HG03108 (cell line): ENCODE data around the gene ARSB.
"Not testable (repeated sequence)": the region's sequence is repeated elsewhere in the genome, so short reads cannot be mapped to it uniquely, and the experiment has no call there.

ENCODE experiments used
- ATAC-seq: cut with Tn5 transposase; IDR thresholded peaks from one replicate; pipeline ENCODE4 v1.9.1; 2021; ENCODE audit warnings: moderate library complexity; ENCODE audit not compliant: unreplicated experiment

The ARSB gene

DNA sequence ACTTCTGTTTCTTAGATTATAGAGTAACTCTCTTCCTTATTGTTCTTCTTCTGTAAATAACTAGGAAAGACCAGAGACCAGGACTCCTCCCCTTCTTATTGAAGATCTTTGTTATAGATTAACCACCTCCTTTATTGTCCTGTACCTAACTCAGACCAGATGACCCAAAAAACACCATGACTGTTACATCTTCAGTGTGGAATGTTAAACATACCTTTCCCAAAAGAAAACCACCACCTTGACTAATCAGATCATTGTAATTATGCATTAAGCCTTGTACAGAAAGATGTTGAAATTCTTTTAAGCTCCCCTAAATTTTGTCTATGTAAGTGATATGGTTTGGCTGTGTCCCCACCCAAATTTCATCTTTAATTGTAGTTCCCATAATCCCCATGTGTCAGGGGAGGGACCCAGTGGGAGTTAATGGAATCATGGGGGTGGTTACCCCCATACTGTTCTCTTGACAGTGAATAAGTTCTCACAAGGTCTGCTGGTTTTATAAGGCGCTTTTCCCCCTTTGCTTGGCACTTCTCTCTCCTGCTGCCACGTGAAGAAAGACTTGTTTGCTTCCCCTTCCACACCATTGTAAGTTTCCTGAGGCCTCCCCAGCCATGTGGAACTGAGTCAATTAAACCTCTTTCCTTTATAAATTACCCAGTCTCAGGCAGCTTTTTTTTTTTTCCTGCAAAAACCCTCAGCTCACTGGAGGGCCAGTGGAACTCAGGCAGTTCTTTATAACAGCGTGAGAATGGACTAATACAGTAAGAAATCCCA lies 26.3 kb downstream of the ARSB start:
- ATAC-seq: no peak

DNA sequence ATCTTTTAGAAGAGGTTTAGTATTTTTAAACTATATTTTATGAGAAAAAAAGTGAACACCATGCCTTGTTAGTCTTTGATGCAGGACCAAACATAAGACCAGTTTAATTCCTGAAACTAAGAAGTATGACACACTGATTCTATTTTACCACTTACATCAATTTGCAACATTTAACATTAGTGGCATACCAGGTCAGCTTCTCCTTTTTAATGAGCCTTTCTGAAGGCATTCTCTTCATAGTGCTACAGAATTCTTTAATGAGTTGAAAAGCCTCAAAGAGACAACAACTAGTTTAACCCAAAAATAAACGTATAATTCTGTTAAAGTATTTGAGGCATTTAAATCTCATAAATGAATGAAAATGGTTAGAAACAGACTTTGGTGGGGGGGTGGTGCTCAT lies 28.2 kb downstream of the ARSB start:
- ATAC-seq: no peak

DNA sequence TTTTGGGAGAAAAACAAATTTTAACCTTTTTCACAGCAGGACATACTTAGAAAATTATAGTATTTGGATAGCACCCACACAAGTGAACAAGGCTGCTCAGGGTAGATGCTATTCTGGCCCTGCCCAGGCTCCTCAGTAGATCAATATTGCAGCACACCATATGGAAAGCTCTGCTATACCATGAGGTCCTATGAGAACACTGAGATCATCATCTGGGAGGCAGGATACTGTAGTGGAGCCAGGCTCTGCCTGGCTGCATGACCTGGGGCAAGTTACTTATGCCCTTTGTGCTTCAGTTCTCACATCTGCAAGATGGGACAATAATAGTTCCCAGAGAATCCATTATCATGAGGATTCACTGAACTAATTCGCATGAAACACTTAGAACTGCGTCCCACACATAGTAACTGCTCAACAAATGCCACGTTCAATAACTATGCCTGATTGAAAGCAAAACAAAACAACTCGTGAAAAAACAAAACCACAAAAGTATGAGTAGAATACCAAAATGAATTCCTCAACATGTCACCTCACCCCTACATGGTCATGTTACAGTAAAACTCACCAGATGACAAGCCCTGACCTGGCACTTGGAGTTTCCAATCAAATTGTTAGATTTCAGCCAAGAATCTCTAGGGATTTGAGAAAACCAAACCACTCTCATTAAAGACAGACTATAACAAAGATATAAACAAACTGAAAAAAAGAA lies 31.9 kb downstream of the ARSB start:
- no peak for ATAC-seq

DNA sequence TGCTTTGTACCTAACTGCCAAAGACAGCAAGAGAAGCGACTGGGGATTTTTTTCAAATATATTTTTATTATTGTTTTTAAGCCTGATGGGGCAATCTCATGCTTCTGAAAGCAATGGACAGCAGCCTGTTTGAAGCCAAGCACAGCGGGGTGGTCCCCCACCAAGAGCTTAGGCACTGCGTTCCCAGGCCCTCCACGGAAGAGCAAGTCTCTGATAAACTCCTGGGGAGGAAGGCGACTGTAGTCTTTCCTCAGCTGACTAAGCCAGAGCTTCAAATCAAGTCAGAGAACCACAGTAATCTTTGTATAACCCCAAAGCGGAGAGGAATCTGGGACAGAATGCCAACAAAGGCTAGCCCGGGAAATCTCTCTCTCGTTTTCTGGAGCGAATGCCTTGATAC lies 54.4 kb downstream of the ARSB start:
- no peak for ATAC-seq

DNA sequence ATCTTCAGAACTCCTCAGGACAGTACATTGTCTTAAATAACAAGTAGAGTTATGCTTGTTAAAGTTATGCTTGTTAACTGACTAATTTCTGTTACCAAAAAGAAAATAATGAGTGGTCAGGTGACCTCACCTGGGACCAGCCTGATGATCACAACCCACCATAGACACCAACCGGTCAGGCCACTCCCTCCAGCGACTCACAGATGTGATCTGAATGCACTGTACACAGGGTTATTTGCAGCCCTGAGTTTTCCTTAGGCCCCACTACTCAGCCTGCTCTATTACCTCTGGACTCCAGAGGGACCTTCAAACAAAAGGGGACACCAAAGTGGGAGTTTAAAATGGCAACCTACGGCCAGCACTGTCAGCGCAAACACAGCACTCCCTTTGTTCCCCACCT lies 55.3 kb downstream of the ARSB start:
- ATAC-seq: no peak

DNA sequence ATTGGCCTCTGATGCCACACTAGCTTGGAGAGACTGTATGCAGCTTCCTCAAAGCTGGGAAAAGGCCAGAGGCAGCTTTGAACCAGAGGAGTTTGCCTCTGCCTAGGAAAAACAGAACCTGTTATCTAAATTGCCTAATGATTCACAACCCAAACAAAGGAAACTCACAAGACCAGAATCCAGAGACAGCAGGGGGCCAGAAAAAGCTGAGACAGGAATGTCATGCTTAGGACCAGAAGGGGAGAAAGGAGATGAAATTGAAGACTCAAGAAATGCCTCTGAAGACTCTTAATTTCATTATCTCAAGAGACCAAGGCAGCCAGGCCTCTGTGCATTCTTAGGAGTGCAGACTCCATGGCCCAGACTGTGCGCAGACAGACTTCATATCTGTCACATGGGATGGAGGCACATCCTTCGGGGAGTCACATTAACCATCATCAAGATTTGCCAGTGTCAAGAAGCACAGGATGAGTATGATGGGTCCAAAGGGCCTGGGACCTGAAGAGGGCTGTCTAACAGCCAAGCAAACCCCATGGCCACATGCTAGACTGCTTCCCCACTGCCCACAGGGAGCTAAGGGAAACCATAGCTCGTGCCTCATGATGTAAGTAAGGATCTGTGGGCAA lies 57.3 kb downstream of the ARSB start:
- ATAC-seq: no peak

DNA sequence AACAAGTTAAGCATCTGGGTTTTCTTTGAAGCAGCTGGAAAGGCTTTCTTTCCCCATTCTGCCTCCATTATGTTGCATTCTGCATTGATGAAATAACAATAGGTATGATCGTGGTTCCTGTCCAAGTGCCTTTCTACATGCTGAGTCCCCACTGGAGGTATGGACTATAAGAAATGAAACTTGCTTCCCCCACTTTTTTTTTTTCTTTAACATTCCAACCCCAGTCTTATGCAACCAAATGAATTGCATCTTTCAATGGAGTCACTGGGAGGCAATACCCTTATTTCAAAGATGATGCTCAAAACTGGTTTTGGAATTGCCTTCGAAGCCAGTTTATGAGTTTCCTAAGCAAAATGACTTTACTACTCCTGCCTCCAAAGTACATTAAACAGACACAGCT lies 58.9 kb downstream of the ARSB start:
- ATAC-seq: no peak

DNA sequence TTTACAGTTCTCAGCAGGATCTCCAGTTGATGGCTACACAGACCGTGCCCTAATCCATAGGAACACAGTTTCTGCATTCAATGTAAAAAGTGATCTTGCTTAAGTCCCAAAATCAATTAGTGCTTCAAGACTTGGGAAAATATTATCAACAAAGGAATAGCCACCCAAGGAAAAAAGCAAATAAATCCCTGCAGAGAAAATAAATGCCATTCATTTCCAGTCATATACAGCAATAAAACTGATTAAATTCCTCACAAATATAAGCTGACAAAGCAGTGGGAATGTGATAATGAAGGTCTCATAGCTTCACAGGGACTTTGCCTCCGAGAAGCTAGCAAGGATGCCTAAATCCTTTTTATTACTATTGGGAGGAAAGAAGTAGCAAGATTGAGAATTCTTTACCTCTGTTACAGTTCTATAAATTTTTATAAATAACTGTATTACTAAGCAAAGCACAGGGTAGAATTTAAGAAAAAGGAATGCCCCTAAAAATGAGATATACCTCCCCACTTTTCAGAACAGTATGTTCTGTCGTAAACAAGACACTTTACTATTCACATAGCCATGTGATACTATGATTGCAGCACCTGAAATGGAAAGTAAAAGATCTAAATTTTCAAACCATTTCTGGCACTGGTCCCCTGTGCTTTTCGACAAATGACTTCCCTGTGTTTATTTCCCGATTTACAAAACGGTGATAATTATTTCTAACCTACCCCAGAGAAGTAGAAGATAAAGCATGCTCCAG lies 59.8 kb downstream of the ARSB start:
- no peak for ATAC-seq

DNA sequence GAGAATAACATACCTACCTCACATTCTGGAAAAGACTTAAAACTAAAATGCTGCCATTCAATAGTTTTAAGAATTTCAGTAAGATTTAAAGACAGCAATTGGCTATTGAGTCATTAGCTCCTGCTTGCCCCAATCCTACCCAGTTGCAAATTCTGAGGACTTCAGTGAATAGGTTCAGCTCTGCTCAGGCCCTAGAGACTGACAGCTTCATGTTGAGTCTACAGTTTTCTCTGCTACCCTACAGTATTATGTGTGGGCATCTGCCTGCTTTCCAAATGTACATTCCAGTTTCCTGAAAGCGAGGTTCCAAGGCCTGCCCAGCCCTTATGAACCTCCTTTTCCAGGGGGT lies 61.5 kb downstream of the ARSB start:
- ATAC-seq: no peak

DNA sequence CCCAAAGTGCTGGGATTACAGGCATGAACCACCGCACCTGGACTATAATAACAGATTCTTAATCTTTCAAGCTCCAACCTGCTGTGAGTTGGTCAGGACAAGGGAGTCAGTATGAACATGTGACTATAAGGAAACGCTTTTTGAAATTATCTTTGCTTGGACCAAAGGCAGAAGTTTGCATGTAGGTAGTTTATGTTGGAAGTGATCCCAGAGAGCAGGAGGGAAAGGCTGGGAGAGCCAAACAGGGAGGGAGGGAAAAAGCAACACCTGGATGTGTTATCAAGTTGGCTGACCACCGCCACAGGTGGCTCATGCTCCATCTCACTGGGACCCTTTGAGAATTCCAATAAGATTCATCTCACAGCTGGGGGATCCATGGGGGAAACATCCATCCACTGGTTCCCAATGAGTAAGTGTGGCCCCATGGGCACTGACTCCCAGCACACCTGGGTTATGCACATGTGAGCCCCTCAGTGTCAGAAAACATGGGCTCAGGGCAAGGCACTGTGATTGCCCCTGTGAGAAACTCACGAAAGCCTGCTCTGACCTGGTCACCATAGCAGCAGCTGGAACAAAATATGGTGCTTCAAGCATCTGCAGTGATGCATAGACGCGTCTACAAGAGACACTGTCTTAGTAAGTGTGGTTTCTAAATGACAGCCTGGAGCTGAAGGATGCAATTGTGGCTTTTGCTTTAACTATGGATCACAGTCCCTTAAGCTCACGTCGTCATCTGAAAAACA lies 62.1 kb downstream of the ARSB start:
- no peak for ATAC-seq

DNA sequence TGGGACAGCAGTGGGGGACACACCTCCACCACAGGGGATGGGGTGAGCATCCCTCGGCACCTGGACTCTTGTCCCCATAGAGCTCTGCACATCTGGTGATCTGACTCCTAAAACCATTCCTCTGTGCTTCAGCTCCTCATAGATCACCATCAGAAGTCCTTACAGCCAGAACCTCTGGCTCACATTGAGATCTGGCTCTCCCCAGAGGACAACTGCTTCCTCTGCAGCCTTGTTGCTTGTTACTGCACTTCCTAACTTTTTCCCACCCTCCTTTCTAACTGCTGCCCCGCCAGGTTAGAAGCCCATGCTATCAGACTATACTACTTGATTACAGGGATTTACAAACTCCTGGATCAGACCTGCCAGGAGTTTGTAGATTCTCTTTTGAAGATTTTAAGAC lies 64.5 kb downstream of the ARSB start:
- no peak for ATAC-seq

DNA sequence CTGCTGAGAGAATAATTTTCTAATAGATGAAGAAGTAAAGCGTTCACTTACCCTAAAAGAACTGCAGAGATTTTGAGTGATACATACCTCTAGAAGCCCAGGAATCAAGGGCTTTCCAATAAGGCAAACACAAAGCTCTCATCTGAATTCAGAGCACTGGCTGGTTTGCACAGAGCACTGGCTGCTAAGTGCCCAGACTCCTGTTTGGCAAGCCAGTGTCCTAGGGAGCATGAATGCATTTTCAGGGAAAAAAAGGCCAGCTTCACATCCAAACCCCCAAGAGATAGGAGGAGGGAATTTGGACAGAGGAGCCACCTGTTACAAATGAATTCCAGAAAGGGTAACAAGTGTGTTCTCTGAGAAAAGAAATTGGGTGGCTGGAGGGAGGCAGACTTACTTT lies 65.3 kb downstream of the ARSB start:
- ATAC-seq: no peak

DNA sequence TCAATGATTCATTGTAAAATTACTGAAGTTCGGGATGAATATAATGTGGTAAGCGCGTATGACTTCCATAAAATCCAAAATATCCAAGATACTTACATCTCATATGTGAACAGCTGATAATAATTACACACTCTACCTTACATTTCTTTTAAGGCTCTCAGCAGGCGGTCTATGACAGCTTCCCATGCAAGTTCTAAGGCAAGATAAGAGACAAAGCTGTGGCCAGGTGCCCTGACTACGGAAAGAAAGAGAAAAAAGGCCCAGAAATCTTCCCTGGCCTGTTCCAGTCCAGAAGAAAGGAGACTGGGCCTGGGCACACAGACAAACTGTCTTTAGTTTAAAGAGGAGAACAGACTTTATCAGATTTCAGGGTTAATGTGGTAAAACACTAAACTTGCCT lies 69.1 kb downstream of the ARSB start:
- ATAC-seq: no peak

DNA sequence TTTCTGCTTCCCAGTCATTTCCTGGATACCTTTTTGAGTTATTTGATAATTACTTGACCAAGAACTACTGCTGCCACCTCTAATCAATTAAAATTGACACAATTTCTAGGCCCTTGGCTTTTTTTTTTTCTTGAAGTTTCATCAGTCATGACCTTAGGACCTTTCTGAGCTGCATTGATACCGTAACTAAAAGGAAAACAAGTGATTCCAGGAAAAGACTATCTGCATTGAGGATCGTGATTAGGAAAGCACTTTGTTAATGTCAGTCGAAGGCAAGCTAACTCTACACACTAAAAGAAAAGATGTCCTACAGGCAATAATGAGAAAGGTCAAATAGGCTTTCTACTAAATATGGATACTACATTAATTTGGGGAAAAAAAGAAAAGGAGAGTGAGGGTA lies 69.9 kb downstream of the ARSB start:
- no peak for ATAC-seq

DNA sequence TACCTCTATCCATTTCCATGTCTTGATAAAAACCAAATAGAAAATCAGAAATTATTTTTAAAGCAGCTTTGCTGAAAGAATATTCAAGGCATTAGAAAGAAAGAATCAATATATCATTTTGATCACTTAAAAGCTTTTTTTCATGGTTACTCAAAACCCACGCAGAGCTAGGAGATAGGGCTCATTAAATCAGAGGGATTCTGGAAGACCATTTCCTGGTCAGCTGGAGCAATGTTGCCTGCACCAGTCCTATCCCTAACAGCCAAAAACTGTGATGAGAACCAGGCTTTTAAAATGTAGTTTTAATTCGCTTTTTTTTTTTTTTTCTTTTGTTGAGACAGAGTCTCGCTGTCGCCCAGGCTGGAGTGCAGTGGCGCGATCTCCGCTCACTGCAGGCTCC lies 72.3 kb downstream of the ARSB start:
- no peak for ATAC-seq

DNA sequence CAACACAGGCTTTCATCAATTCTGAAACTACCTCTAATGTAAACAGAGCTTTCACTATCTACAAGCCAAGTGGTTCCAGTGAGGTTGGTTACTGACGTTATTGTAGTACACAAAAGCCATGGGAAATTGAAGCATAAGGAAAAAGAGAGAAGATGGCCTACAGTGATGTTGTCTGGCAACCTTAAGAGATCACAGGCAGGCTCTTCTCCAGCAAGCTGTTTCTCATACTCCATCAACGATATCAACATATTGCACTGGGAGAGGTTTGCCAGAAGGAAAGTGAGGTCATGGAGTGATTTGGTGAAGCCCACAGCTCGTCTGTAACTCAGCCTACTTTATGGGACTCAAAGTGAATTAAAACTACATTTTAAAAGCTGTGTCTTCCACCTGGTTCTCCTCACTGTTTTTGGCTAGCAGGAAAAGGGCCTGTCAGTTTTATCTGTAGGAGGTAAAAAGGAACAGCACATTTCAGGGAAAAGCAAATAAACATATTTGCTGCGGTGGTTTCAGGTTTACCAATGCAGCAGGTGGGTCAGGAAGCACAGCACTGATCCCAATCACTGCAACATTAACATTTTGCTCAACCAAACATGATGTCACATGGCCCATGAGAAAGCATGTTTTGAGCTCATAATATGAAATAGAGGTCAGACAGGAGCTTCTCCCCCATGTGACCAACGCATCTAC lies 72.9 kb downstream of the ARSB start:
- no peak for ATAC-seq

DNA sequence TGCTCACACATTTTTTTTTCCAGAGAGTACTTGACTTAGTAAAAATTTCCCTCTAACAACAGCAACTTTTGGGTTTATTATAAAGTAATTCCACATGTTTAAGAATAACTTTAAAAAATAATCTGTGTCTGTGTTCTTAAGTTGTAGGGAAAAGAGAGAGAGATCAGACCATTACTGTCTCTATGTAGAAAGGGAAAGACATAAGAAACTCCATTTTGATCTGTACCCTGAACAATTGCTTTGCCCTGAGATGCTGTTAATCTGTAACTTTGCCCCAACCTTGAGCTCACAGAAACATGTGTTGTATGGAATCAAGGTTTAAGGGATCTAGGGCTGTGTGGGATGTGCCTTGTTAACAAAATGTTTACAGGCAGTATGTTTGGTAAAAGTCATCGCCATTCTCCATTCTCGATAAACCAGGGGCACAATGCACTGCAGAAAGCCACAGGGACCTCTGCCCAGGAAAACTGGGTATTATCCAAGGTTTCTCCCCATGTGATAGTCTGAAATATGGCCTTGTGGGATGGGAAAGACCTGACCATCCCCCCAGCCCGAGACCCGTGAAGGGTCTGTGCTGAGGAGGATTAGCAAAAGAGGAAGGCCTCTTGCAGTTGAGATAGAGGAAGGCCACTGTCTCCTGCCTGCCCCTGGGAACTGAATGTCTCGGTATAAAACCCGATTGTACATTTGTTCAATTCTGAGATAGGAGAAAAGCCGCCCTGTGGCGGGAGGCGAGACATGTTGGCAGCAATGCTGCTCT lies 75.7 kb downstream of the ARSB start:
- not testable (repeated sequence) for ATAC-seq

DNA sequence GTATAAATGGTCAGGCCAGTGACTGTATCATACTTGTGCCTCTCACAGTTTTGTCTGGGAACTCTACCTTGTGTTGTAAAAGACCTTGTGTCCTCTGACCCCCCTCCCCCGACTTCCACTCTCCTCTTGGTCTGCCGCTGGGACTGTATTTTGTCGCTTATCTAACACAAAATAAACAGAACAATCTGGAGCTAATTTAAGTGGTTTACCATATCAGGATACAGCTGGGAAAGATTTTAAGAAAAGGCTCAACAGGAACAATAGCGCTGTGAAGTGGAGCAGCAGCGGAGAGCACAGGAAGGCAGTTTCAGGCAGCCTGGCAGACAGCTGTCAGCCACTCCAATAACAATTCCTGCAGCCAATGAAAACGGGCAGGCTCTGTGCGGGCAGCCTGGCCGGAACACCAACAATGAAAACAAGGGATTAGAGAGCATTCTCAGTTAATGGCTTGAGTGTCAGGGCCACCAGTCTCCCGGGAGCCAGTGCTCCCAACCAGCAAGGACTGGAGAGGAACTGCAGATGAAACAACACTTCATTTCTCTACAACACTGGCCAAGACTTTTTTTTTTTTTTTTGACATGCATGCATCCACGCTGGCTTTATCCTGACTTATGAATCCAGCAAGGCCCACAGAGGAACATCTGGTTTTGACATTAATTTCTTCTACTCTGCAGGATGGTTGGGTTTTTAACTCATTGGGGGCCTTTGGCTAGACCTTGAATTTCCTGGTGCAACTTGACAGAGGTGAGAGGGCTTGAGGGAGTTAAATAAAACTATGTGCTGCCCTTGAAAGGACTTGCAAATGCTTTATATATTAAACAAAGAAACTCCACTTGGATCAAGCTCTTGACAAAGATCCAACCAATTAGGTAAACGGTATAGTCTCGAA lies 76.7 kb downstream of the ARSB start:
- ATAC-seq: no peak
